COLO668 (cell line): Measurements from ENCODE around the gene GXYLT1.
"Not testable (repeated sequence)": the region's sequence is repeated elsewhere in the genome, so short reads cannot be mapped to it uniquely, and the experiment has no call there.

ENCODE experiments used
- DNase-seq: peaks from one replicate; lab custom pipeline; 2025; ENCODE audit not compliant: unreplicated experiment; lab: John Stamatoyannopoulos, UW

Gene GXYLT1

DNA sequence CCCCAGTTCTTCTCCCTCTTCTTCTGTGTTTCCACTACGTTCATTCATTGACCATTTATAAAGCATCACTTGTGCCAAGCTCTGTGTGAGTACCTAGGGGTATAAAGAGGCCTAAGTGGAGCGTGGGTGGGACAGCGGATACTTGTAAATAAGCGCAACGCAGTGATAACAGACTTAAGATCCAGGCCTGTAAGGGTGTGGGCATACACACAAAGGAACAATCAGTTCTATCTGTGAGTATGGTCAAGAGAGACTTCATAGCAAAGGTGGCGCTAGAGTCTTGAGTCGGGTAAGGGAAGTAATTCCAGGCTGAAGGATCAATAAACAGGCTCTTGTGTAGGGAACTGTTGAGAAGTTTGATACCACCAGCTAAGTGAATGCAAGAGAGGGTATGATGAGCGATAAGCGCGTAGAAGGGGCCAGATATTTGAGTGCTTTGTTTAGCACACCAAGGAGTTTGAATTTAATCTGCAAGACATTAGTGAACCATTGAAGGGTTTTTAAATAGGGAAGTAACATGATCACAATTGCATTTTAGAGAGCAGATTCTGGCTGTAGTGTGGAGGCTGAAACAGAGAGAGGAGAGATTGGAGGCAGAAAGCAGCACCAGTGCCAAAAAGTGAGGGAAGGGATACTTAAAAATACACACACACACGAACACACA lies 1.0 kb upstream of the GXYLT1 start:
- no peak for DNase-seq

GRCh38 chr12:42145197-42145549 lies 499 bp upstream of the GXYLT1 start:
- no peak for DNase-seq

DNA sequence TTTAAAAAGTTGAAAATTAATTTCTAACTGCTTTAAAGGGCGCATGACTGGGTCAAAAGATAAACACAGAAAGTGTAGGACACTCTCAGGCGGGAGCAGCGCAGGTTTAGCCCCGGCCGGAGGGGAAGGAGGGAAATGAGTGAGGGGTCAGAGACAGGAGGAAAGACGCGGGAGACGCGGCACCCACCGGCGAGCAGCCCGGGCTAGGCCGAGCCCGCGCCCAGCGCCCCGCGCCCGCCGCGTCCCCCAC lies 591 bp downstream of the GXYLT1 start:
- no peak for DNase-seq

DNA sequence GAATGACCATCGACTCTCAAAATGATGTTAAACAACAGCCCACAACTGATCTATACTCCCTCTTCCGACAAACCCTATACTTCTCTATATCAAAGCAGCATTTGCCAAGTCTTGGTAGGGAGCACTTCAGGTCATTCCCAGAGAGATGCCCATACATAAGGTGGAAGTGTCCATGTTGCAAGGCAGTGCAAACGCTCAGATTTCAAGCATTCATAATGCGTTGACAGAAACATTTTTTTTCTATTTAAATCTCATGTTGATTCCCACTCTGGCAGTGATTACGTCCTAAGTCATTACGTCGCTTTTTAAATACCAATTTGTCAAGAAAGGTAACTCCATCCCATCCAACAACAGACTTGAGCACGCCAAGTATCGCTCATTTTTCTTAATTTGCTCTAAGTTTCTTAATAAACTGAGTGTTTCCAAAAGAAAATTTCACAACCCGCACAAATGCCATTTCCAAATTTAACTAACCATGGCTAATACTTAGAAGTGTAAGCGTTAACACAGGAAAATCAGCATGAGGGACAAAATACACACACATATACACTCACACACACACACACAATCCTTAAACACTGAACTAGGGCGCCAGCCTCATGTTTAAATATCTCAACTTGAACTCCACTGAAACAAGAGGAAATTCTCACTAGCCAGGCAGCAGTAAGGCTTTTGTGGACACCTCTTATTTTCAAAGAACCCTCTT lies 1.1 kb downstream of the GXYLT1 start:
- no peak for DNase-seq

GRCh38 chr12:42141981-42142606 lies 2.6 kb downstream of the GXYLT1 start:
- no peak for DNase-seq

GRCh38 chr12:42140901-42141300 lies 3.8 kb downstream of the GXYLT1 start:
- DNase-seq: no peak

- no peak for DNase-seq
Observed at GRCh38 chr12:42135259-42135814, 9.3 kb downstream of the GXYLT1 start.

DNA sequence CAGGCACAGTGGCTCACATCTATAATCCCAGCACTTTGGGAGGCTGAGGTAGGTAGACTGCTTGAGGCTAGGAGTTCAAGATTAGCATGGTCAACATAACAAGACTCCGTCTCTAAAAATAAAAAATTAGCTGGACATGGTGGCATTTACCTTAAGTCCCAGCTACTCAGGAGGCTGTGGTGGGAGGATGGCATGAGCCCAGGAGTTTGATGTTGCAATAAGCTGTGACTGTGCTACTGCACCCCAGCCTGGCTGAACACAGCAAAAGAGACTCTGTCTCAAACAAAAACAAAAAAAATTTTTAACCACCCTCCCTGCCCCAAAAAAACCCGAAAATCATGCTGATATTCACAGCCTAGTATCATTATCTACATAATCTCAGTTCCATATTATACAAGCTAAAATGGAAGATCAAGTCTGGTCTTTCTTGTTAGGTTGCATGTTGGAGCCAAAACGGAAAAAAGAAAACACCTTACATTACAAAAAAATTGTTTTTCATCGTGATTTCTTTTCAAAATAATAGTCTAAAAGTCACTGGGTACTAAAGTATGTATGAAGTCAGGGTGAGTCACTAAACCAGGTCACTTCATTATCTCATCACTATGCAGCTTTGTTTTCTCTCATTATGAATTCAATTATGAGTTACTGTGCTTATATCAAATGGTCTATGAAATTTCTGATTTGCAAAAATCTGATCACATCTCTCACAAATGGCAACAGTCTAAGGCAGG lies 13.8 kb downstream of the GXYLT1 start:
- DNase-seq: no peak

- DNase-seq: peak; percentile 6
Observed at GRCh38 chr12:42129595-42130204, 15.0 kb downstream of the GXYLT1 start.

- DNase-seq: no peak
Observed at GRCh38 chr12:42128888-42129287, 15.8 kb downstream of the GXYLT1 start.

GRCh38 chr12:42128327-42128726 lies 16.3 kb downstream of the GXYLT1 start:
- no peak for DNase-seq

GRCh38 chr12:42126963-42127362 lies 17.7 kb downstream of the GXYLT1 start:
- no peak for DNase-seq

- DNase-seq: no peak
Observed at GRCh38 chr12:42125388-42125767, 19.3 kb downstream of the GXYLT1 start.

DNA sequence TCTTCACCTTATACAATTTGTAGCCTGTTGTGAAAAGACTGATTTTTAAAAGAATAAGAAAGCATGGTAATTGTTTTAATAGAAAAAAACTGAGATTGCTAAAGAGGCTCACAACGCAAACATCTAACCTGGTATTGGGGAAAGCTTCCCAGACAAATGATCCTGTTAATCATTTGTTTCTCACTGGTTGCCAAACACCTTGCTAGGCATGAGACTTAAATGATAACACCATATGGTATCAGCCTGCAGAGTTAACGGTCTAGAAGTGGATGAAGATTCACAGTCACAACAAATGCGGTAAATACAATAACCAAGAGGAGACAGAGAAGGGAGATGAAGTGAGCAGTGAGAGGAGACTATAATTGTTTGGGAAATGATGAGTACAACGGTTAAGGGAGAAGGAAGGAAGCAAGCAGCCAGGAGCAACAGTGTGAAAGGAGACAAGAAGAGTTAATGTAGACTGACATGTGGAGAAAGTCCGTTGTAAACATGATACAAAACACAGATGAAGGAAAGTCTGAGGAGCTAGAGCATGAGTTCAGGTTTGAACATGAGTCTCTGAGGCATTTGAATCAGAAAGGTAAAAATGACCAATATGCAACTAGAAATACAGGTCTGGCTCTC lies 19.8 kb downstream of the GXYLT1 start:
- no peak for DNase-seq

DNA sequence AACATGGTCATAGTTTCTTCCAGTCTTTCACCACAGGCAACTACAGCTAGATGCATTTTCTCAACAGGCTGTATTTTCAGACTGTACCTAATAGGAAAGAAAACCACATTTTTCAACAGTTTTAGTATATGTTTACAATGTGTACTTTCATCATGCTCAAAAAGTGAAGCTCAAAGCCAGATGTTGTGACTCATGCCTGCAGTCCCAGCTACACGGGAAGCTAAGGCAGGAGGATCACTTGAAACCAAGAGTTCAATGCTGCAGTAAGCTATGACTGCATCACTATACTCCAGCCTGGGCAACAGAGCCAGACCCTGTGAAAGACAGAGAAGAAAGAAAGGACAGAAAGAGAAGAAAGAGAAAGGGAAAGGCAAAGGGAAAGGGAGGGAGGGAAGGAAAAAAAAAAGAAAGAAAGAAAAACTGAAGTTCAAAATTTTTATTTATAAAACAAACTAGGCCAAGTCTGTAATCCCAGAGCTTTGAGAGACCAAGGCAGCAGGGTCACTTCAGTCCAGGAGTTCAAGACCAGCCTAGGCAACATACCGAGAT lies 25.5 kb downstream of the GXYLT1 start:
- no peak for DNase-seq

- no peak for DNase-seq
Observed at GRCh38 chr12:42118136-42118879, 26.4 kb downstream of the GXYLT1 start.

- DNase-seq: no peak
Observed at GRCh38 chr12:42109031-42109430, 35.6 kb downstream of the GXYLT1 start.

GRCh38 chr12:42106791-42107190 lies 37.9 kb downstream of the GXYLT1 start:
- DNase-seq: not testable (repeated sequence)

DNA sequence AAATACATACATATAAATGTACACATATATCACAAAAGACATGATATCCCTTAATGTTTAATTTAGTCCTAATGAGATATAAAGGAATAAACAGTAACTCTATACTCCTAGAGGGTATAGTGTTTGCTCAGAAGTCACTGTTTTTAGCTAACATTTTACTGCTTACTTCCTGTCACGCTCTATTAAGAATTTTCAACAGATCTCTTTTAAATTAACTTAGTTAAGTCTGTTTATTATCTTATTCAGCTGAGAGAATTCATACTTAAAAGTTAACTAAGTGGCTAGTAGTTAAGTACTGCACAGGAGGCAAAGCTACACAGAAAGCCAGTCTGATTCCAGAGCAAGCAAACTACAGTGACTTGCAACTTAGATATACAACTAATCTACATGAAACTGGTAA lies 39.9 kb downstream of the GXYLT1 start:
- DNase-seq: no peak

- DNase-seq: no peak
Observed at GRCh38 chr12:42104087-42104486, 40.6 kb downstream of the GXYLT1 start.
